ENCODE measurements around the gene KIR3DL1.
"Not testable (repeated sequence)": the region's sequence is repeated elsewhere in the genome, so short reads cannot be mapped to it uniquely, and the experiment has no call there.

Gene KIR3DL1

GRCh38 chr19:54816251-54816650, at the start of gene KIR3DL1:
TSS of gene KIR3DL1 (plus strand) at chr19:54816468.
- not testable (repeated sequence) for DNase-seq

- DNase-seq = not testable (repeated sequence)
These were observed 46.6 kb upstream of the KIR3DL1 start, which contains the start of gene KIR2DL1 for GRCh38 chr19:54769646-54770045. TSS of gene KIR2DL1 (plus strand) at chr19:54769793. CDS start at chr19:54769851, 58 bp downstream.

GRCh38 chr19:54770511-54770910, 45.8 kb upstream of the KIR3DL1 start:
- DNase-seq = not testable (repeated sequence)

- not testable (repeated sequence) for DNase-seq
These were observed 45.0 kb upstream of the KIR3DL1 start for GRCh38 chr19:54771018-54771960.

GRCh38 chr19:54772666-54773065, 43.6 kb upstream of the KIR3DL1 start:
- not testable (repeated sequence) for DNase-seq

GRCh38 chr19:54775095-54775815, 41.0 kb upstream of the KIR3DL1 start:
- DNase-seq = not testable (repeated sequence)

GRCh38 chr19:54775830-54776229, 40.4 kb upstream of the KIR3DL1 start:
- not testable (repeated sequence) for DNase-seq

- DNase-seq = not testable (repeated sequence)
These were observed 38.4 kb upstream of the KIR3DL1 start for GRCh38 chr19:54777851-54778250.

- DNase-seq = peak; percentile 85
These were observed 37.4 kb upstream of the KIR3DL1 start for GRCh38 chr19:54778896-54779295.

GRCh38 chr19:54782916-54783315, 33.4 kb upstream of the KIR3DL1 start:
- DNase-seq = not testable (repeated sequence)

- not testable (repeated sequence) for DNase-seq
These were observed 30.1 kb upstream of the KIR3DL1 start for GRCh38 chr19:54786091-54786723.

- DNase-seq = peak; percentile 72
These were observed 28.1 kb upstream of the KIR3DL1 start for GRCh38 chr19:54788154-54788553.

GRCh38 chr19:54790711-54791110, 25.6 kb upstream of the KIR3DL1 start:
- DNase-seq = no peak

- DNase-seq = no peak
These were observed 24.8 kb upstream of the KIR3DL1 start for GRCh38 chr19:54791476-54791875.

- DNase-seq = peak; percentile 62
These were observed 23.5 kb upstream of the KIR3DL1 start for GRCh38 chr19:54792814-54793213.

GRCh38 chr19:54795758-54796157, 20.5 kb upstream of the KIR3DL1 start:
- peak; percentile 93 for DNase-seq

GRCh38 chr19:54803410-54803809, 12.9 kb upstream of the KIR3DL1 start, which contains the start of gene KIR2DL4:
TSS of gene KIR2DL4 (plus strand) at chr19:54803610. CDS start at chr19:54803652, 42 bp downstream.
- peak; percentile 19 for DNase-seq

- no peak for DNase-seq
These were observed 12.2 kb upstream of the KIR3DL1 start for GRCh38 chr19:54804101-54804500.

GRCh38 chr19:54804571-54804970, 11.7 kb upstream of the KIR3DL1 start:
- DNase-seq = no peak

GRCh38 chr19:54805665-54806515, 10.4 kb upstream of the KIR3DL1 start:
- no peak for DNase-seq

- no peak for DNase-seq
These were observed 9.8 kb upstream of the KIR3DL1 start for GRCh38 chr19:54806516-54806838.

GRCh38 chr19:54814571-54814970, 1.7 kb upstream of the KIR3DL1 start:
- not testable (repeated sequence) for DNase-seq

All from MV-4-11 (cell line).